Spleen (tissue), 11 donors: ENCODE data around the gene LIN7B. TPM values are rescaled to one million over a fixed set of nuclear protein-coding genes. Genes with fewer than 3 reads are reported as not detected.
"Not testable (repeated sequence)": the region's sequence is repeated elsewhere in the genome, so short reads cannot be mapped to it uniquely, and the experiment has no call there.

Source experiments
- DNase-seq: peaks from one replicate; pipeline ENCODE4 v3.0.0-alpha.2; 2020
- H3K27ac ChIP-seq, 8 donors: fragments of 200-600 bp; sonication (generic) in 7 of 8; 1 replicate in 4 of 8; 2 replicates in 4 of 8; pipeline versions ENCODE4 v1.5.0 to v1.8.0; 2016 to 2021; ENCODE audit warnings: inconsistent platforms in 4 of 8, mild to moderate bottlenecking in 4 of 8, moderate library complexity in 1 of 8
- H3K27me3 ChIP-seq, 7 donors: fragments of 200-600 bp; sonication (generic) in 6 of 7; replicated peaks in 1 of 7; 1 replicate in 4 of 7; 2 replicates in 3 of 7; pipeline versions ENCODE4 v1.5.0 to v1.8.0; 2016 to 2021; ENCODE audit warnings: inconsistent platforms in 3 of 7, mild to moderate bottlenecking in 1 of 7
- H3K36me3 ChIP-seq, 6 donors: fragments of 200-600 bp; sonication (generic) in 5 of 6; 1 replicate in 4 of 6; 2 replicates in 2 of 6; pipeline versions ENCODE4 v1.5.0 to v1.8.0; 2016 to 2021; ENCODE audit warnings: inconsistent platforms in 2 of 6
- H3K4me1 ChIP-seq, 6 donors: fragments of 200-600 bp; sonication (generic) in 5 of 6; 1 replicate in 3 of 6; 2 replicates in 3 of 6; pipeline versions ENCODE4 v1.5.0 to v1.8.0; 2016 to 2021; ENCODE audit warnings: inconsistent platforms in 3 of 6
- H3K4me3 ChIP-seq, 8 donors: fragments of 200-600 bp; sonication (generic) in 7 of 8; 1 replicate in 4 of 8; 2 replicates in 4 of 8; pipeline versions ENCODE4 v1.5.0 to v1.8.0; 2016 to 2021; ENCODE audit warnings: inconsistent platforms in 4 of 8, mild to moderate bottlenecking in 4 of 8, moderate library complexity in 2 of 8
- H3K9me3 ChIP-seq, 8 donors: fragments of 200-600 bp; sonication (generic) in 7 of 8; 1 replicate in 4 of 8; 2 replicates in 4 of 8; pipeline versions ENCODE4 v1.5.0 to v1.8.0; 2016 to 2021; ENCODE audit warnings: inconsistent platforms in 4 of 8
- POLR2A ChIP-seq, 3 donors: fragments of 450-650 bp; IDR thresholded peaks; one replicate each; pipeline ENCODE4 v1.5.1; 2017; ENCODE audit warnings: antibody characterized with exemption in 3 of 3, mild to moderate bottlenecking in 1 of 3
- POLR2AphosphoS5 ChIP-seq, 3 donors: sonication (generic); formaldehyde crosslinking; IDR thresholded peaks; one replicate each; pipeline ENCODE4 v1.5.1; 2017; ENCODE audit warnings: antibody characterized with exemption in 3 of 3
- WGBS, 5 donors: extraction: QIAGEN DNeasy Blood & Tissue Kit in 3 of 5; methylation state at CpG; one replicate each; pipeline versions ENCODE4 v1.1.5 to v1.1.7; 2013 to 2018; 5-methylcytosine and 5-hydroxymethylcytosine counted together
- intact Hi-C: fragments of 100-400 bp; cut with DNase I; formaldehyde crosslinking; loops from one replicate; pipeline ENCODE4 v1.15.0; 2023; ENCODE audit warnings: low total_unique reads
- polyA plus RNA-seq, 3 donors: library from polyadenylated mRNA; stranded (reverse); fragments of 200-250 nt; gene quantifications; one replicate each; pipeline ENCODE4 v1.2.1, GENCODE V29; 2013
- total RNA-seq, 7 donors: library from RNA; depleted of rRNA in 3 of 7; stranded (reverse); fragments of >200 nt in 3 of 7; fragmentation: NEBNext Ultra II Directional in 4 of 7; extraction: Animal tissue kit (Norgen Biotek cat#: 25700) in 4 of 7; gene quantifications; one replicate each; pipeline versions ENCODE4 v1.1.0 to v1.2.1, GENCODE V29; 2016 to 2021
- TF ChIP-seq, protein P1 (sequence below), 11 experiments: fragments of 200-600 bp in 7 of 11; fragments of 450-650 bp in 4 of 11; sonication (generic) in 4 of 11; IDR thresholded peaks in 8 of 11; conservative IDR thresholded peaks in 3 of 11; 1 replicate in 7 of 11; 2 replicates in 4 of 11; pipeline versions ENCODE4 v1.4.0 to v1.8.0; 2016 to 2021; ENCODE audit warnings: antibody characterized with exemption in 11 of 11, inconsistent platforms in 4 of 11, mild to moderate bottlenecking in 1 of 11
- donor health status: healthy with polysubstance abuse.
- donor health status: DM: no; HTN: no; CAD: no; lungs with moderate emphysema.
- donor health status: DM: no; HTN: no; CAD: no.
- donor health status: Bipolar disorder and iron deficiency.
- donor health status: healthy.
- donor health status: DM: no; HTN: no; CAD: no.
- donor health status: DM: yes; HTN: yes; CAD: no.

LIN7B gene
- total and polyA plus RNA-seq, 10 donors: 2.7 to 9.6 (median 6.4) TPM

DNA sequence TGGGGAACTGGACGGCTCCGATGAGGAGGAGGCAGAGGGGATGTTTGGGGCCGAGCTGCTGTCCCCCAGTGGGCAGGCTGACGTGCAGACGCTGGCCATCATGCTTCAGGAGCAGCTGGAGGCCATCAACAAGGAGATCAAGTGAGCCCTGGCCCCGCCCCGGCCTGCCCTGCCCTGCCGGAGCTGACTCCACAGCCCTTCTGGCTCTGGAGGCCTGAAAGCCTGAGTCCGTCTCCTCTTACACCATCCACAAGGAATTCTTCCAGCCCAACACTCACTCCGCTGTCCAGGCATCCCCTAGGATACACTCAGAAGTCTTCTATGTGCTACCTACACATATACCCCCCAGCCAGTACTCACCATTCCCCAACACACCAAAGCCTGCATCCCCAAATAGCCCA lies 22.6 kb downstream of the LIN7B start:
- Histone ChIP-seq H3K27me3 (peaks cover 0 to 45% (median 20%) of the 10 kb centered on the region in 7 donors), H3K27ac (peak overlapping the region in 6 of 8 donors; percentile 15 to 62 (median 60)), H3K4me1 (peaks cover 0 to 29% (median 14%) of the 10 kb centered on the region in 6 donors), H3K36me3 (no peaks in the 10 kb centered on the region), H3K9me3 (no peaks in the 10 kb centered on the region), H3K4me3 (no peak overlapping the region)
- WGBS, 5 donors: 75 to 94% (median 79%) methylated on average over 6 to 10 of the region's 10 CpGs
- no peak for TF ChIP-seq POLR2A (IDR thresholded peaks at IDR 0.05)
- peak; percentile 26 to 72 (median 64) for TF ChIP-seq POLR2AphosphoS5 (IDR thresholded peaks at IDR 0.05)
- intact Hi-C loops: no loop called here
- no peak for DNase-seq

DNA sequence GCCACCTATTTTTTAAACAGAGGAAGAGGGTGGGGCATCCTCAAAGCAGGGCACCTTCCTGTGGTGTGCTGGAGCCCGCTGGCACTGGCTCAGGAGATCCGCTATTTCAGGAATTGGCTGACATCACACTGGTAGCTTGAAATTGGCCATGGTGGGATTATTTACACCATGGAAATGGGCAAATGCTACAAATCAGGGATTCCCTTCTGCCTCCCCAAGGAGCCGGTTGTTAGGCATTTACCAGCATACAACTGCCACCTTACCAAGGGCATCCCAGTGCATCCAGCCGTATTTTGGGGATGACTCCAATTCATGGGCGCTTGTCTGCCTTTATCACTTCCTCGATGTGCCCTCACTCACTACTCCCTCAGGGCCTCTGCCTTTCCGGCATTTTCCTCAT lies 26.8 kb downstream of the LIN7B start:
- intact Hi-C loops: loop anchor here (10.0 kb wide), 1 partner anchor 46 kb away; no protein-coding TSS in a partner anchor
- WGBS, 5 donors: 72 to 88% (median 80%) methylated on average over 7 of the region's 7 CpGs

DNA sequence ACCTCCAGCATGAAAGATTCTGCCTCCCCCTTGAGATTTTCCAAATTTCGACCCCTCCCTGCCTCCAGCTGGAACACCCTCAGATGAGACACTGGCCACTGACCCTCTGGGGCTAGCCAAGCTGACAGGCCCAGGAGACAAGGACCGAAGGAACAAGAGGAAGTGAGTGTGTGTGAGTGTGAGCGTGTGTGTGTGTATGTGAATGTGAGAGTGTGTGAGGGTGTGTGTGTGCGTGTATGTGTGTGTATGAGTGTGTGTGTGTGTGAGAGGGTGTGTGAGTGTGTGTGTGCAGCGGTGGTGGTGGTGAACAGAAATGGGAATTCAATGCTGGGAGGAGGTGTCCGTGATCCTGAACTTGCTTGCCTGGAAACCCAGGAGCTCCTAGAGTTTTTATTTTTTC lies 27.2 kb downstream of the LIN7B start:
- TF ChIP-seq, protein P1, sequence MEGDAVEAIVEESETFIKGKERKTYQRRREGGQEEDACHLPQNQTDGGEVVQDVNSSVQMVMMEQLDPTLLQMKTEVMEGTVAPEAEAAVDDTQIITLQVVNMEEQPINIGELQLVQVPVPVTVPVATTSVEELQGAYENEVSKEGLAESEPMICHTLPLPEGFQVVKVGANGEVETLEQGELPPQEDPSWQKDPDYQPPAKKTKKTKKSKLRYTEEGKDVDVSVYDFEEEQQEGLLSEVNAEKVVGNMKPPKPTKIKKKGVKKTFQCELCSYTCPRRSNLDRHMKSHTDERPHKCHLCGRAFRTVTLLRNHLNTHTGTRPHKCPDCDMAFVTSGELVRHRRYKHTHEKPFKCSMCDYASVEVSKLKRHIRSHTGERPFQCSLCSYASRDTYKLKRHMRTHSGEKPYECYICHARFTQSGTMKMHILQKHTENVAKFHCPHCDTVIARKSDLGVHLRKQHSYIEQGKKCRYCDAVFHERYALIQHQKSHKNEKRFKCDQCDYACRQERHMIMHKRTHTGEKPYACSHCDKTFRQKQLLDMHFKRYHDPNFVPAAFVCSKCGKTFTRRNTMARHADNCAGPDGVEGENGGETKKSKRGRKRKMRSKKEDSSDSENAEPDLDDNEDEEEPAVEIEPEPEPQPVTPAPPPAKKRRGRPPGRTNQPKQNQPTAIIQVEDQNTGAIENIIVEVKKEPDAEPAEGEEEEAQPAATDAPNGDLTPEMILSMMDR (IDR thresholded peaks at IDR 0.05 in 8 of 11, conservative IDR thresholded peaks at IDR 0.05 in 3 of 11): no peak
- H3K4me1 ChIP-seq: peaks cover 0 to 35% (median 17%) of the 10 kb centered on the region in 6 donors
- 70 to 84% (median 75%) methylated on average over 6 of the region's 6 CpGs for WGBS, 5 donors
- peaks cover 0 to 54% (median 17%) of the 10 kb centered on the region in 7 donors for H3K27me3 ChIP-seq
- no peak overlapping the region for H3K4me3 ChIP-seq
- no peak for DNase-seq
- H3K9me3 ChIP-seq: no peaks in the 10 kb centered on the region
- no peaks in the 10 kb centered on the region for H3K36me3 ChIP-seq
- intact Hi-C loops: loop anchor here (10.0 kb wide), 1 partner anchor 47 kb away; no protein-coding TSS in a partner anchor
- H3K27ac ChIP-seq: no peak overlapping the region

More for the DNA sequence above, 26.8 kb downstream of the LIN7B start:
- Histone ChIP-seq H3K9me3 (no peaks in the 10 kb centered on the region), H3K4me3 (no peak overlapping the region), H3K27me3 (peaks cover 0 to 52% (median 14%) of the 10 kb centered on the region in 7 donors), H3K36me3 (no peaks in the 10 kb centered on the region), H3K4me1 (peaks cover 0 to 33% (median 14%) of the 10 kb centered on the region in 6 donors), H3K27ac (no peak overlapping the region)
- TF ChIP-seq POLR2A (IDR thresholded peaks at IDR 0.05): no peak
- TF ChIP-seq POLR2AphosphoS5 (IDR thresholded peaks at IDR 0.05): no peak
- TF ChIP-seq, protein P1 (IDR thresholded peaks at IDR 0.05 in 8 of 11, conservative IDR thresholded peaks at IDR 0.05 in 3 of 11): no peak
- no peak for DNase-seq

DNA sequence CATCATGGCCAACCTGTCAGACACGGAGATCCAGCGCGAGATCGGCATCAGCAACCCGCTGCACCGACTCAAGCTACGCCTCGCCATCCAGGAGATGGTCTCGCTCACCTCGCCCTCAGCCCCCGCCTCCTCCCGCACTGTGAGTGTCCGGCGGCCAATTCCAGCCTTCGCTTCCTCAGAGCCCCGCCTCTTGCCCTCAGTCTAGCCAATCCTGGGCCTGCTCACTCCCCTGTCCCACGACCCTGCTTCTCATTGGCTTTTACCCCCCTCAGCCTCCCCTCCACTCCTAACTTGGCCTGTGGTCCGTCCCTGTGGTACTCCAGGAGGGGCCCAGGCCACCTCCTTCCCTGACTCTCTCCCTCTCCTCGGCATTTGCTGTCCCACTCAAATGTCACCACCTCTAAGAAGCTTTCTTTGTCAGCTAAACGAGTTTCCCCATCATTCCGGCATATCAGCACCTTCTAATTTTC lies 28.7 kb downstream of the LIN7B start:
- TF ChIP-seq POLR2A (IDR thresholded peaks at IDR 0.05): no peak
- peak in 2 of 3 donors; percentile 53 to 56 for TF ChIP-seq POLR2AphosphoS5 (IDR thresholded peaks at IDR 0.05)
- intact Hi-C loops: loop anchor here (10.0 kb wide), 1 partner anchor 48 kb away; no protein-coding TSS in a partner anchor
- Histone ChIP-seq H3K27ac (no peak overlapping the region), H3K36me3 (no peaks in the 10 kb centered on the region), H3K4me1 (peaks cover 0 to 28% (median 18%) of the 10 kb centered on the region in 6 donors), H3K9me3 (no peaks in the 10 kb centered on the region), H3K4me3 (peak overlapping the region in 7 of 8 donors; percentile 16 to 63 (median 22)), H3K27me3 (peaks cover 0 to 60% (median 17%) of the 10 kb centered on the region in 7 donors)
- 4 to 7% (median 5%) methylated on average over 21 of the region's 21 CpGs for WGBS, 5 donors
- DNase-seq: peak; percentile 88

DNA sequence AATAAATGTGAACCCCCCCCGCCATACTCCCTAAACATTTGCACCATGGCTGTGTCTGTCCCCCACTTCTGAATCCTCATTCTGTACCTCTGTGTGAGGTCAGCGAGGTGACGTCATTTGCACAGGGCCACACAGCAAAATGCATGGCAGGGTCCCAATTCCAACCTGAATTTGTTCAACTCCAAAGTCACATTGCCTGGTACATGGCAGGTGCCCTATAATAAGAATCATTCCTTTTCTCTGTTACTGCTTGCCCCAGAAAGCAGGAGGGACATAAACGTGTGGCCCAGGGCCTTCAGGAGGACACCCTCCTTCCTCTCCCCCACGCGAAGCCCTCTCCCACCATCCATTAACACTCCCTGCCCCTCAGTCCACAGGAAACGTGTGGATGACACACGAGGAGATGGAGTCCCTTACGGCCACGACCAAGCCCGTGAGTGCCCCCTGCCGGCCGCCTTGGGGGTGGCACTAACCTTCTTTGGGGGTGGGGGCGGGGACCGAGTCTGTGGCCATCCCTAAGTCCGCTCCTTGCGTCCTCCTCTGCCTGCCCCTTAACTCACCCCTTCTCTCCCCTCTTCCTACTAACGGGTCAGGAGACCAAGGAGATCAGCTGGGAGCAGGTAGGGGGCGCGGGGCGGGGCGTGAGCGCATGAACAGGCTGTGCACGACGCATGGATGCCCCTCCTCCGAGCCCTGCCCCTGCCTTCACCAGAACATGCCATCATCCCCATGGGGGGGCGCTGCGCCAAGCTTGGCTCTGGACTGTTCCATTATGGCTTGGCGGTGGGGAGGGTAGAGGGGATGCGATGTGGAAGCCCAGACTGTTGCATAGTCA lies 31.6 kb downstream of the LIN7B start:
- 8 to 14% (median 8%) methylated on average over 20 to 30 of the region's 30 CpGs for WGBS, 5 donors
- intact Hi-C loops: loop anchor here (10.0 kb wide), 1 partner anchor 51 kb away; no protein-coding TSS in a partner anchor
- Histone ChIP-seq H3K4me3 (peak overlapping the region in 2 of 8 donors; percentile 8 to 49), H3K27me3 (peaks cover 0 to 89% (median 34%) of the 10 kb centered on the region in 7 donors), H3K27ac (no peak overlapping the region), H3K9me3 (no peaks in the 10 kb centered on the region), H3K36me3 (no peaks in the 10 kb centered on the region), H3K4me1 (peaks cover 16 to 56% (median 44%) of the 10 kb centered on the region in 6 donors)
- DNase-seq: peak; percentile 93
- TF ChIP-seq POLR2AphosphoS5 (IDR thresholded peaks at IDR 0.05): peak in 2 of 3 donors; percentile 21 to 32
- TF ChIP-seq, protein P1 (IDR thresholded peaks at IDR 0.05 in 8 of 11, conservative IDR thresholded peaks at IDR 0.05 in 3 of 11): peak; percentile 67 to 94 (median 85)
- no peak for TF ChIP-seq POLR2A (IDR thresholded peaks at IDR 0.05)

DNA sequence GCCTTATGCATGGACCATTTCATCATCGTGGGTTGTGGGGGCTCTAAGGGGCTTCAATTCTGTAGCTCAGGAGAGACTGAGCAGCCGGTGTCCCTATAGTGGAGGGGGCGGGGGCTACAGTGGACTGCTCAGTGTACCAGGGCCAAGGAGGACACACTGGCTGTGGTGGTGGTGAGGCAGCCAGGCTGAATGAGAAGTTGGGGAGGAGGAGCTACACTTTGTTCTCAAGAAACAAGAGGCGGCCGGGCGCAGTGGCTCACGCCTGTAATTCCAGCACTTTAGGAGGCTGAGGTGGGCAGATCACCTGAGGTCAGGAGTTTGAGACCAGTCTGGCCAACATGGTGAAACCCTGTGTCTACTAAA lies 32.2 kb downstream of the LIN7B start:
- H3K4me3 ChIP-seq: peak overlapping the region in 1 of 8 donors; percentile 49
- not testable (repeated sequence) for H3K27ac ChIP-seq, H3K36me3 ChIP-seq, H3K9me3 ChIP-seq, DNase-seq
- H3K4me1 ChIP-seq: peaks cover 16 to 62% (median 50%) of the 10 kb centered on the region in 6 donors
- intact Hi-C loops: loop anchor here (10.0 kb wide), 1 partner anchor 52 kb away; no protein-coding TSS in a partner anchor
- H3K27me3 ChIP-seq: peaks cover 0 to 95% (median 34%) of the 10 kb centered on the region in 7 donors
- 45 to 58% (median 53%) methylated on average over 4 to 7 of the region's 7 CpGs for WGBS, 5 donors
